DMS79 (cell line): Measurements from ENCODE around the gene TRIO.
A peak's percentile ranks its signal among the peaks of the same experiment; 100 is the strongest.

Source experiments
- DNase-seq: peaks from one replicate; lab custom pipeline; 2025; lab: John Stamatoyannopoulos, UW

The TRIO gene

GRCh38 chr5:14438195-14438606, 295.1 kb downstream of the TRIO start:
- DNase-seq: no peak

- no peak for DNase-seq
These were observed 296.1 kb downstream of the TRIO start for GRCh38 chr5:14439087-14439871.

- DNase-seq: no peak
These were observed 297.1 kb downstream of the TRIO start for GRCh38 chr5:14440223-14440581.

GRCh38 chr5:14440582-14441431, 297.7 kb downstream of the TRIO start:
- DNase-seq: no peak

GRCh38 chr5:14441641-14442040, 298.5 kb downstream of the TRIO start:
- no peak for DNase-seq

- no peak for DNase-seq
These were observed 299.4 kb downstream of the TRIO start for GRCh38 chr5:14442536-14442935.

GRCh38 chr5:14443671-14444093, 300.5 kb downstream of the TRIO start:
- no peak for DNase-seq

GRCh38 chr5:14444161-14444560, 301.0 kb downstream of the TRIO start:
- no peak for DNase-seq

GRCh38 chr5:14445013-14445412, 301.9 kb downstream of the TRIO start:
- DNase-seq: no peak

GRCh38 chr5:14445576-14446290, 302.6 kb downstream of the TRIO start:
- no peak for DNase-seq

- no peak for DNase-seq
These were observed 305.1 kb downstream of the TRIO start for GRCh38 chr5:14447958-14448911.

GRCh38 chr5:14449052-14449661, 306.0 kb downstream of the TRIO start:
- DNase-seq: no peak

GRCh38 chr5:14450018-14450524, 306.9 kb downstream of the TRIO start:
- no peak for DNase-seq

- DNase-seq: no peak
These were observed 307.6 kb downstream of the TRIO start for GRCh38 chr5:14450742-14451141.

- no peak for DNase-seq
These were observed 308.7 kb downstream of the TRIO start for GRCh38 chr5:14451871-14452270.

- no peak for DNase-seq
These were observed 309.7 kb downstream of the TRIO start for GRCh38 chr5:14452685-14453454.

- DNase-seq: no peak
These were observed 310.3 kb downstream of the TRIO start for GRCh38 chr5:14453481-14453880.

GRCh38 chr5:14455814-14456321, 312.7 kb downstream of the TRIO start:
- no peak for DNase-seq

GRCh38 chr5:14457476-14457875, 314.3 kb downstream of the TRIO start:
- peak; percentile 85 for DNase-seq

- no peak for DNase-seq
These were observed 315.3 kb downstream of the TRIO start for GRCh38 chr5:14458414-14458813.
